Suprapubic skin (tissue), 2 donors: ENCODE data around the gene OASL.

ENCODE experiments used
- EP300 ChIP-seq: sonication (generic); formaldehyde crosslinking; IDR thresholded peaks from one replicate; pipeline ENCODE4 v1.6.1; 2017; ENCODE audit warnings: antibody characterized with exemption
- POLR2A ChIP-seq, 2 donors: fragments of 450-650 bp; IDR thresholded peaks; one replicate each; pipeline ENCODE4 v1.6.1; 2017; ENCODE audit warnings: antibody characterized with exemption in 2 of 2, mild to moderate bottlenecking in 2 of 2, moderate library complexity in 2 of 2

DNA sequence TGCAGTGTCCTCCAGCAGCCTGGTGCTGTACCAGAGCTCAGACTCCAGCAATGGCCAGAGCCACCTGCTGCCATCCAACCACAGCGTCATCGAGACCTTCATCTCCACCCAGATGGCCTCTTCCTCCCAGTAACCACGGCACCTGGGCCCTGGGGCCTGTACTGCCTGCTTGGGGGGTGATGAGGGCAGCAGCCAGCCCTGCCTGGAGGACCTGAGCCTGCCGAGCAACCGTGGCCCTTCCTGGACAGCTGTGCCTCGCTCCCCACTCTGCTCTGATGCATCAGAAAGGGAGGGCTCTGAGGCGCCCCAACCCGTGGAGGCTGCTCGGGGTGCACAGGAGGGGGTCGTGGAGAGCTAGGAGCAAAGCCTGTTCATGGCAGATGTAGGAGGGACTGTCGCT is 38.0 kb downstream of the OASL start:
- TF ChIP-seq POLR2A (IDR thresholded peaks at IDR 0.05) = no peak
- no peak for TF ChIP-seq EP300
